Islet precursor cell (in vitro differentiated cells): Measurements from ENCODE around the gene PTPN5.

Source experiments
- DNase-seq: peaks from one replicate; pipeline ENCODE4 v3.0.0-alpha.2; 2018

Gene PTPN5

GRCh38 chr11:18736590-18737148 lies 54.9 kb downstream of the PTPN5 start:
- peak; percentile 76 for DNase-seq

DNA sequence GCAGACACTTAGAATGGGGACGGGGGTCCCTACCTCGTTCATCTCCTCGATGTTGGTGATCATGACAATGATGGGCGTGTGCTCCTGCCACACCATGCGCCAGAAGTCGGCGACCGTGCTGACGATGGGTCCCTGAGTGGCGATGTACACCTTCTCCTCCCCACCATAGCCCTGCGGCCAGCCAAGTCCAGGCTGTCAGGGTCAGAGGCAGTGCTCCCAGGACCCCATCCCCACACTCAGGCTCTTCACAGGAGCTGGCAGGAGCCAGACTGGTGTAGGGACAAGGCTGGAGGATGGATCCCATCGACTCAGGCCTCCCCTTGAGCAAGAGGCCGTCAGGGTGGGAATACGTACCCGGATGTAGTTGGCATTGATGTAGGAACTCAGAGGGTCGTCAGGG lies 58.4 kb downstream of the PTPN5 start:
- DNase-seq, result no peak

DNA sequence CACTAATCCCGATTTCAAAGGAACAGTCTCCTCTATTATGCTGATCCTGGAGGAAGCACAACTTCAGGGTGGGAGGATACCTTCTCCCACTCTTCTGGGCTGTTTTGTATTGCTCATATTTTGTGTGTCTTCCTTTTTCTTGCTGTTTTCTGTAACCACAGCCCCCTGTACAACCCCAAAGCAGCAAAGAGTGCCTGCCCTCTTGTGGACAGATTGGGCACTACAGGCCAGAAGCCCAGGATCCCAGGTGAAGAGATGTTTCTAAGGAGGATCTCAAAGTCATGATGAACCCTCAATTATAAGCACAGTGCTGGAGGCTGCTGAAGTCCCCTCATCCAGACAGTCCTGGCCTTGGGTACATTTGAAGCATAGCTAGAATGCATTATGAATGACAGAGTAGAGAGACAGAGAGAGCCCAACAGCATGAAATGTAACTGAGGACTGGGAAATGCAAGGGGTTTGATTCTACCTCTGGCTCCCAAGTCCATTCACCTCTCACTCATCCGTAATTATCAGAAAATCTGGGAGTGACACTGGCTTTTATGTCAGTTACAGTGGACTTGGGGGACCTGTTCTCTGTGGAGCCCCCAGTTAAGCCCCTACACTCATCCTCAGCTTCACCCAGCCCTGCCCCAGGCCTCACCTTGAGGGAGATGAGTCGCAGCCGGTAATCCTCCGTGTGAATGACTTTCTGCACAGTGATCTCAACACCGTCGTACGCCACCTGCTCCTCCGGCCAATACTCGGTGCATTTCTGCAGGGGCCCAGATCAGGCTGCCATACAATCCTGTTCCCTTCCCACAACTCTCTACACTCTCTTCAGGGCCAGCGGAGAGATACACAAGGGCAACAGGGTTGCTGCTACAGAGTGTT lies 59.4 kb downstream of the PTPN5 start:
- DNase-seq, result peak; percentile 80

DNA sequence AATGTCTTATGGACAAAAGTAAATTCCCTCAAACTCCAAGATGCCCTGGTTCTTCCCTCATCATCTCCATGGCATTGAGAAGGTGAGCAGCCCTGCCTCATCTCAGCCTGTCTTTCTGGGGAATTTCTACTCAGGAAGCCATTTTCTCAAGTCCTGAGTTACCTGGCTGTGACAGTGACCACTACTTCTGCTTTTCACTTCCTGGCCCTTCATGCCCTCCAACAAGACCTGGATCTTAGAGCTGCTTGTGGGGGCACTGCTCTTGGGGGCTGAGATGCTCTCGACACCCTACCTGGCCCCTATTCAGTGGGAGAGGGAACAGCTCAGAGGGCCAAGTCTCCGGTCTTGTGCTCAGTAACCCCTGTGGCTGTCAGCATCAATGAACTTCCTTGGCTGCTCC lies 60.2 kb downstream of the PTPN5 start:
- DNase-seq, result no peak

GRCh38 chr11:18730020-18730419 lies 61.6 kb downstream of the PTPN5 start:
- DNase-seq, result no peak

DNA sequence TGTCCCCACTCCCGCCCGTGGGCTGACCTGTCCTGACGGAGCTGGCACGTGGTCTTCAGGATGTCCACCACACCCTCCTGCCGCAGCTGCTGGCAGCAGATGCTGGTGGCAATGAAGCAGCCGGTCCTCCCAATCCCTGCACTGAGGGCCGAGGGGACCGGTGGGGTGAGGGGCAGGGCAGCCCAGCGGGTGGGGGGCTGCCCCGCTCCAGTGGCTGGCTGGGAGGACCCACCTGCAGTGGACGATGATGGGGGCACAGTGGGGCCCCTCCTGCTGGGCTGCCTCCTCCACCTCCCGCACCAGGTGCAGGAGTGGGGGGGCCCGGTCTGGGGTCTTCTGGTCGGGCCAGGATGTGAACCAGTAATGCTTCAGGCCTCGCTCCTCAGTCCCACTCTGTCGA lies 62.2 kb downstream of the PTPN5 start:
- no peak for DNase-seq

- DNase-seq, result no peak
Observed at GRCh38 chr11:18728658-18729057, 62.9 kb downstream of the PTPN5 start.

GRCh38 chr11:18727479-18728236 lies 63.9 kb downstream of the PTPN5 start:
- peak; percentile 83 for DNase-seq

- peak; percentile 69 for DNase-seq
Observed at GRCh38 chr11:18726040-18726439, 65.6 kb downstream of the PTPN5 start, which contains the start of gene IGSF22. IGSF22 (minus strand) TSS chr11:18726188; CDS start chr11:18724236, 1,952 bp downstream.

- DNase-seq, result no peak
Observed at GRCh38 chr11:18723991-18724390, 67.6 kb downstream of the PTPN5 start.

- DNase-seq, result no peak
Observed at GRCh38 chr11:18722293-18722637, 69.3 kb downstream of the PTPN5 start.

GRCh38 chr11:18721561-18722292 lies 69.9 kb downstream of the PTPN5 start:
- peak; percentile 78 for DNase-seq

- peak; percentile 96 for DNase-seq
Observed at GRCh38 chr11:18720808-18721560, 70.6 kb downstream of the PTPN5 start.

DNA sequence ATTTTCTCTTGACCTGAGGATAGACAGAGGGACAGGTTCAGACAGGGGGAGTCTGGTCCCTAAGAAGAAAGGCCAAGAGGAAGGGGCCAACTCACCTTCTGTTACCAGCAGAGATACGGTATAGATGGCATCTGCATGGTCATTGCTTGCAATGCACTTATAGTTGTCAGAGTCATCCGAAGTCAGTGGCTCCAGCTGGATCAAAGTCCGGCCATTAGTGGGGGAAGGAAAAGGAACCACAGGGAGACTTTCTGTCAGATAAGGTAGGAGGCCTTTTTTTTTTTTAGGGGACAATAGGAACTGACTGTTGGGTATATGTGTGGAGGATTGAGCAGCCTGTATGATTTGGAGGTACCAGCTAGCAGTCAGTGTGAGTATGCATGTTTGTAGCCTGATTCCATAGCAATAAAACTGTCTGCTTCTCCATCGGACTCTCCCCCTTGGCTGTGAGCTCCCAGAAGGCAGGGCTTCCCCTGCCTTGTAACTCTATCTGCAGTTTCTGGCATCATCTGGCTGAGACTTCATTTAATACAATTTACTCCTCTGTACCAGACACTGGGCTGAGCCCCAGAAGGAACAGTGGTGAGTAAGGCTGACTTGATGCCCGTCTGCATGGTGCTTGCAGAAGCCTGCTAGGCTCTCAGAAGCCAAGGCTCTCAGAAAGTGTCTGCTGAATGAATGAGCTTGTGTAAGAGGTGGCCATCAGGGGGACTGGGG lies 71.3 kb downstream of the PTPN5 start:
- no peak for DNase-seq

- no peak for DNase-seq
Observed at GRCh38 chr11:18715476-18715875, 76.1 kb downstream of the PTPN5 start.

DNA sequence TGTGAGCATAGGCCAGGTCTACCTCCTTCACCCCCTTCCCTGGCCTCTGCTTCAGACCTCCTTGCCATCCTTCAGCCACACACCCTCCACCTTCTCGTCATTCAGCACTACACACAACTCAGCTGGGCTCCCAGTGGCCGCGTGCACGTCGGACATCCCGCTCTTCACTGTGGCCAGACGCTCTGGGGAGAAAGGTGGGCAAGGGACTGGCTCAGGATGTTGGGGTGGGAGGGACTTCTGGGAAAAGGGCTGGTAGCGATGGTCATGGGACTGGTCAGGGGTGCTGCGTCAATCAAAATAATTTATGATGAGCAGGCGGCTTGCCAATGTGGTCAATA lies 77.2 kb downstream of the PTPN5 start:
- DNase-seq, result no peak

DNA sequence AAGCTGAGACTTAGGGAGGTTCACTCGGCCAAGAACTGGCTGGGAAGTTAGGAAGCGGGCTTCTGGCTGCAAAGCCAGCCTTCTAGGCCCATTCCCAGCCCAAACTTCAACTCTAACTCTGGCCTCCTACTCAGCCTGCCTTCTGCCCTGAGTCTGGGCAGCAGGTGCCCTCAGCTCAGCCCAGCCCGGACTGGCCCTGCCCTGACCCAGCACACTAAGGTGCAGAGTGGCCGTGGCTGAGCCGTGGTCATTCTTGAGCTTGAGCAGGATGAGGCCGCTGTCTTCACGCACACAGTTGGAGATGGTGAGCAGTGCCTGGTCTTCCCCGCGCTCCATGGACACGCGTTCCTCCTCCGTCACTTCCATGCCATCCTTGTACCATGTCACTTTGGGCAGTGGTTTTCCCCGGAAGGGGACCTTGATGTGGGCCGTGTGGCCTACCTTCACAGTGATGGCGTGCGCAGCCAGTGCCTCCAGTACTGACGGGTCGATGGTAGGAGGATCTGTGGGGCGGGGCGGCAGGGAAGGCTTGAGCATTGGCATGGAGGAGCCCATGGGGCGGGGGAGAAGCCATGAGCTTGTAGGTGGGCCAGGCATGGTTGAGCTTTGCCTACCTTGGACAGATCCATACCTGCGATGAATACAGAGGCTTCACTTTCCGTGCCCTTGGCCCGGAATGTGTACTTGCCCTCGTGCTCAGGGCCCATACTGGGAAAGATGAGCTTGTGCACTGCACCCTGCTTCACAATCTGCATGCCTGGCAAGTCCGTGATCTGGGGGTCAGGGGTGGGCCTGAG lies 77.8 kb downstream of the PTPN5 start:
- DNase-seq, result no peak

- DNase-seq, result no peak
Observed at GRCh38 chr11:18710545-18710944, 81.1 kb downstream of the PTPN5 start.

- no peak for DNase-seq
Observed at GRCh38 chr11:18709414-18709813, 82.2 kb downstream of the PTPN5 start.

GRCh38 chr11:18707811-18708340 lies 83.7 kb downstream of the PTPN5 start:
- no peak for DNase-seq
